Ureter (tissue), 1 donor: Measurements from ENCODE around the gene PSMA4. TPM values are rescaled to one million over a fixed set of nuclear protein-coding genes. Genes with fewer than 3 reads are reported as not detected.
"Not testable (repeated sequence)": the region's sequence is repeated elsewhere in the genome, so short reads cannot be mapped to it uniquely, and the experiment has no call there.

Experiments
- DNase-seq: peaks from one replicate; pipeline ENCODE4 v3.0.0-alpha.2; 2020; ENCODE audit warnings: low spot score
- total RNA-seq: library from RNA; stranded (reverse); gene quantifications from one replicate; pipeline ENCODE4 v1.2.4, GENCODE V29; 2023
- donor health status: DM: yes; HTN: yes; CAD: no.

The PSMA4 gene
- total RNA-seq, result 121 TPM

DNA sequence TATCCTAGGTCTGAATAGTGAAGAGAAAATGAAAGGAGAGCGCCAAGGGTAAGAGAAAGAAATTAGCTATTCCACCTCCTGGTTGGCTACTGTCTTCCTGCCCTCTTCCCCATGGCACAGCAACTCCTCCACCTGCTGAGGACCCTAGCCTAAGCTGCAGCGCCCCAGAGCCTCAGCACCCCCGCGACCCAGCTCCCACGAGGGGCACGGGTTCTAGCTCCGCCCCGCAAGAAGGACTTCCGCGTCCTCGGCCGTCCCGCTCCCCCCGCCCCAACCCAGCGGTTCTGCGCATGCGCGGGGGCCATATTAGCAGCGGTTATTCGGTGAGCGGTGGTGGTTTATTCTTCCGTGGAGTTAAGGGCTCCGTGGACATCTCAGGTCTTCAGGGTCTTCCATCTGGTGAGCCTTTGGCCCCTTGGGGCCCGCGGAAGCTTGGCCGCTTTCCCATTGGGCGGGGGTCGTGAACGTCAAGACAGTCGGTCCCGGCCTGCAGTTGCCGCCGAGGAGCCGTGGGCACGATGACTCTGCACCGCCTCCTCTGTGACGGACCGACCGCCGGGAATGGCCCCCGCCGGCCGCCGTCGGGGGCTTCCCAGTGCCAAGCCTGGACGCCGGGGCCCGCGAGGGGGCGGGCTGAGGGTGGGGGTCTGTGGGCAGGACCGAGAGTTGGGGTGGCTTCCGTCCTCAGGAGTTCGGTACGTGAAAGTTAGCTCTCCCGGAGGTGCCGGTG lies at the start of gene PSMA4:
TSS of gene PSMA4 (plus strand) at position 304 of the 730 bp plus-strand sequence. CDS start 1,484 bp downstream, outside the sequence.
- DNase-seq, result peak; percentile 95

DNA sequence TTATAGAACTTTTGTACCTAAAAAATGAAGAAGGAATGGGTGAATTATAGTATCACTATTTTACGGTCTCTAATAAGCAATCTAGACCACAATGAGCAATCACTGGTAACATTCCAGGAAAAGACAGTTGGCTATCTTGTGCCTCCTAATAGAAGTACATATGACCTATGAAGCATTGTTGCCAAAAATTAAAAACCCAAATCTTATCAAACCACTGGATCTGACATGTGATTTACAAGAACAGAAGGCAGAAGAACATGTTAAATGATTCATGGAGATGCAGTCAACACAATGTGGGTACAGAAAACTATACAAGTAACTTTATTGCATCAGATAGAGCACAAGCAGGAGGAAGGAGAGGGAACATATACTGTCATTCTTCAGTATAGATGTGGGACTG lies 47.4 kb upstream of the PSMA4 start:
- DNase-seq, result no peak

GRCh38 chr15:78501857-78502256 lies 38.4 kb upstream of the PSMA4 start:
- DNase-seq, result no peak

DNA sequence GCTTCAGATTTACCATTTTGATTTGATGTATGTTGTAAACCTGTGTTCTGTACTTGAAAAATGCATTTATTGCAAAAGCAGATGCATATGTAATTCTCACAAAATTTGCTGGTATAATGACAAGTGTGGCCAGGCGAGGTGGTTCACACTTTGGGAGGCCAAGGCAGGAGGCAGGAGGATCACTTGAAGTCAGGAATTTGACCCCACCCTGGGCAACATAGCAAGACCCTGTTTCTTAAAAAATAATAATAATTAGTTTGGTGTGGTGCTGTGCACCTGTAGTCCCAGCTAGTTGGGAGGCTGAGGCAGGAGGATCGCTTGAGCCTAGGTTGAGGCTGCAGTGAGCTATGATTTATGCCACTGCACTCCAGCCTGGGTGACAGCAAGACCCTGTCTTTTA lies 37.6 kb upstream of the PSMA4 start:
- DNase-seq, result no peak

DNA sequence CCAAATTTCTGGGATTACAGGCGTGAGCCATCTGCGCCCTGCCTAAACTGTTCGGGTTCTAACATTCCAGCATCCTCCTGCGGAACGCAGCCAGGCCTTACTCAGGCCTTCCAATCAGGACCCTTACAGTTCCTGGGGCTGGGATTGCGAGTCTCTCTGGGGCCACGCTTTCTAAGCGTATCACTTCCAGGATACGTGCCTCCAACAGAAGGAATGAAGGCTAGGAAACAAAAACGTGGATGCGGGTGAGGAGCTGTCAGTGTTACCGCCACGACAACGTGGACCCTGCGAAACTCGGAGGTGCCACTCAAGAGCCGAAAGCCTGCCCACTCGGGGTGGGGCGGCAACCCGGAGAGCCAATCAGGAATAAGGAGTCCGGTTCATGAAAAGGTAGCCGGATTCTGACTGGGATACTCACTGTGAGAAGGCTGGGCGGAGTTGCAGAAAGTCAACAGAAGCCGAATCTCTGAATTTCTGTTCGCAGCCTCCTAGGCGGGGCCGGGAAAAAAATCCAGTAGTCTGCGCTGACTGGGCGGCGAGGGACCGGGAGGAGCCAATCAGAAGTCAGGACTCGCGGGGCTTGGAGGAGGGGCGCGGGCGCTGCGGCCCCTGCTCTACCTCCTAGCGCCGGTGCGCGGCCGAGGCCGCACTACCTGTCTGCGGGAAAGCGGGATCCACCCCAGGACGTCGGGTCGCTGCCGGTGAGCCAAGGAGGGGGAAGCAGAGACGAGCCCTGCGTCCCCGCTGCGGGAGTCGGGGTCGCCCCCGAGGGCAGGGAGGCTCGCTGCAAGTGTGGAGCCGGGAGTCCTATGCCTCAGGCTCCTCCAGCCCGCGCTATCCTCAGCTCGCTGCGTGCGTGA lies 33.0 kb upstream of the PSMA4 start, which contains the start of gene HYKK:
TSS of gene HYKK (plus strand) at position 607 of the 860 bp plus-strand sequence. CDS start 5,512 bp downstream, outside the sequence.
- peak; percentile 96 for DNase-seq

DNA sequence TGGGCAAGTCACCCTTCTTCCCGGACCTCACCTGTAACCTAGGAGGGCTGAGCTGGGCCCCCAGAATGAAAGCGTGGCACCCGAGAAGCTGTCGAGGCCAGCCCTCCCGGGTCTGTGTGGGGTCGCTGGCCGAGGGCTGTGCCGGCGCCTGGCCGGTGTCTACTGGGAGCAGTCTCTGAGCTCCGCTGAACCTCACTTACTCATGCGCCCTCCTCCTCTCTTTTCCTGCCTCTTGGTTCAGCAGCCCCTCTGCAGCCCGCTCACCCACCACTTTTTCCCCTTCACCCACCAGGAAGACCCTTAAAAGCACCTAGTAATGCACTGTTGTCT lies 32.4 kb upstream of the PSMA4 start:
- no peak for DNase-seq

GRCh38 chr15:78508272-78508671 lies 32.0 kb upstream of the PSMA4 start:
- no peak for DNase-seq

GRCh38 chr15:78509726-78510312 lies 30.4 kb upstream of the PSMA4 start:
- no peak for DNase-seq

GRCh38 chr15:78520035-78520434 lies 20.2 kb upstream of the PSMA4 start:
- not testable (repeated sequence) for DNase-seq

GRCh38 chr15:78524230-78524629 lies 16.0 kb upstream of the PSMA4 start:
- DNase-seq, result no peak

- no peak for DNase-seq
Measured at GRCh38 chr15:78527325-78527724, 12.9 kb upstream of the PSMA4 start.

- DNase-seq, result no peak
Measured at GRCh38 chr15:78533331-78533730, 6.9 kb upstream of the PSMA4 start.

GRCh38 chr15:78536134-78536533 lies 4.1 kb upstream of the PSMA4 start:
- no peak for DNase-seq

DNA sequence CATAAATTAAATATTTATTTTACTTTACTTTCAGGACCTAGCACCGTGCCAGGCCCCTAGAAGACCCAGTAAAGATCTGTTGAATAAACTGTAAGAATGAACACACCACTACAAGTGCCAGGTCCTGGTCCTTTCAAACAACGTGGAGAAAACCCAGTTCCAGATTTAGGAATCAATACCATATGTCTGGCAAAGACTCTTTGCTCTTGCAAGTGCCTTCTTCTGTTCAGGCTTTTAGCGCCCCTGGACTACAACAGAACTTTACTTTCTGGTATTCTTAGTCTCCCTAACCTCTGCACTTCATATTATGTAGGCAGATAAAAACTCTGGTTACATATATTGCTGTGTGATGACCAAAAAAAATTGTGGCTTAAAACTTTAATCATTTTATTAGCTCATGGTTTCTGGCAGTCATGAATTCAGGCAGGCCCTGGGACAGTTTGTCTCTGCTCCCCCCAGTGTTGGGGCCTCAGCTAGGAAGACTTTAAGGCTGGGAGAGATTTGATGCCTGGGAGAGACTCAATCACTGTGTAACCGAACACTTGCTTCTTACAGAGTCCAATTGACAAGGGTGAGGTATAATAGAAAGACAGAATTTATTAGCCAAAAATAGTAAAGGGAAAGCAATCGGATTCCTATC lies 2.9 kb upstream of the PSMA4 start:
- no peak for DNase-seq

GRCh38 chr15:78538358-78538757 lies 1.9 kb upstream of the PSMA4 start:
- DNase-seq, result no peak

DNA sequence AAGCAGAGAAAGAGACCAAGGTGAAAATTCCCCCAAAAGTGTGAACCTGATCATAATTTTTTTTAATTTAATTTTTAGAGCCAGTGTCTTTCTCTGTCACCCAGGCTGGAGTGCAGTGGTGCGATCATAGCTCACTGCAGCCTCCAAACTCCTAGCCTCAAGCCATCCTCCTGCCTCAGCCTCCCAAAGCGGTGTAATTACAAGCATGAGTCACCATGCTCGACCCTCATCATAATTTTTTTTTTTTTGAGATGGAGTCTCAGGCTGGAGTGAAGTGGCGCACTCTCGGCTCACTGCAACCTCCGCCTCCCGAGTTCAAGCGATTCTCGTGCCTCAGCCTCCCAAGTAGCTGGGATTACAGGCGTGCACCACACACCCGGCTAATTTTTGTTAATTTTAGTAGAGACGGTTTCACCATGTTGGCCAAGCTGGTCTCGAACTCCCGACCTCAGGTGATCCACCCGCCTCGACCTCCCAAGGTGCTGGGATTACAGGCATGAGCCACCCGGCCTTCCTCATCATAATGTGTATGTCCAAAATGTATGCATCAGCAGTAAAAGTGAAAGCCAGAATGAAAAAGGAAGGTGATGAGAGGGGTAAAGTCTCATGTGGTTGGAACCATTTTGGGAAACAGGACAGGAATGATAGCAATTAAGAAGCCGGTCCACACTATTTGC lies 642 bp upstream of the PSMA4 start:
- DNase-seq, result not testable (repeated sequence)

- no peak for DNase-seq
Measured at GRCh38 chr15:78540871-78541743, 863 bp downstream of the PSMA4 start.

- no peak for DNase-seq
Measured at GRCh38 chr15:78541744-78542034, 1.4 kb downstream of the PSMA4 start.

DNA sequence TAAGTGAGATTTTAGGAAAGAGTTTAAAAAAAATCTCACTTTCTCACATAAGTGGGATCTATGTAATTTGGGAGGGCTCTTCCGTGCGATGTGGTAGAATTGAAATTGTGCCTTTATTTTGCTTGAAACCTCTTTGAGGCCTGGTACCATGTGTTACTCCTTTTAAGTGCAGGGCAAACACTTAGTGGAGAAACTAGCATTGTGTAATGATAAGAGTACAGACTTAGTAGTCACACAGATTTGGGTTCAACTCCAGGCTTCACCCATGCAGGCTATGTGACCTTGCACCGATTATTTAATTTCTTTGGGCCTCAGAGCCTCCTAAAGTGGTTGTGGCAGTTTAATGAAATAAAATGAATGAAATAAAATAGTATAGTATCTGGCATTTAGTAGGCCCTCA lies 2.4 kb downstream of the PSMA4 start:
- DNase-seq, result no peak

DNA sequence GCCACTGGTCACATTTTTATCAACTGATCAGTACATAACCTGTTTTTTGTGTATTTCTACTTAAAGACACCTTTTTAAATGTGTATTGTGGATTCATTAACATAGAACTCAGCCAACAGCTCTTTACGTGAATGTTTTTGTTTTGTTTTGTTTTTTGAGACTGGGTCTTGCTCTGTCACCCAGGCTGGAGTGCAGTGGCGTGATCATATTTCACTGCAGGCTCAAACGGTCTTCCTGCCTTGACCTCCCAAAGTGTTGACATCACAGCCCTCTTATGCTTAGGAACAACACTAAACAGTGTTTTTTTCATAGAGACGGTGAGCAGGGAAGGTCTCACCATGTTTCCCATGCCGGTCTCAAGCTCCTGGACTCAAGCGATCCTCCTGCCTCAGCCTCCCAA lies 9.9 kb downstream of the PSMA4 start:
- DNase-seq, result no peak

DNA sequence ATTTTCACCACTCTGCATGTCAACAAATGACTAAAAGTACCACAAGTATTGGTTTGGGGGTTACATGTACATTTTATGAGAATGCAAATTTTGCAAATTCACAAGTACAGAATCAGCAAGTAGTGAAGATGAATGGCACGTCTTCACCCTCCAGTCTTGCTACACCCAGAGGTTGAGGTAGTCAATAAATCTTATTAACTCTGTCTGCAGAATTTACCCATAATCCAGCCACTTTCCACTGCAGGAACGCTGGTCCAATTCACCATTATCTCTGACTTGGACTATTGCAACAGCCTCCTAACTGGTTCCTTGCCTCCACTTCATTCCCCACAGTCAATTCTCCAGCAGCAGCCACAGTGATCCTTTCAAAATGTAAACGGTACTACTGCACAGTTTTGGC lies 10.6 kb downstream of the PSMA4 start:
- DNase-seq, result no peak
